ENCODE data around the gene ELAVL4. TPM values are rescaled to one million over a fixed set of nuclear protein-coding genes. Genes with fewer than 3 reads are reported as not detected.

Gene ELAVL4
- total and polyA plus RNA-seq, 9 of the 15 experiments (the other 6 are each of a cell fraction or from before 2014, with no cell fraction given) = not detected

DNA sequence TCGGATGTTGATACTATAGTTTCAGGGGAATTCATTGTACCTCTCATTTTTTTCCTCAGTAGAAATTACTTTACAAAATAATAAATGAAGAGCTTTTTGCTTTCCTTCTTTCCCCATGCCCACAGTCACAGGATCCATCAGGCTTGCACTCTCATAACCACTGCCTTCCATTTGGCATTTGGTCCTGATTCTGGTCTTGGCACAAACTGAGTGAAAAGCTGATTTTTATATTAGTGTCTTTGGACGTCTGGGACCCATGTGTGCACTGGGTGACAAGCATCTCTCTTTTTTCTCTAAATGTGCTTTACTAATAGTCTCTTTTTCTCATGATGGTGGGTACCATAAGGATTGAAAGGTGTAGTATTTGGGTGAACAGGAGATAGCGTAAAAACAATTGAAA, 2.8 kb downstream of the ELAVL4 start (continued):
- no peak for TF ChIP-seq ZNF57 (CRISPR knock-in tag; IDR thresholded peaks at IDR 0.05)

- Histone ChIP-seq H3K4me1 (replicated peaks in 1 of 2; ENCODE audit: control insufficient read depth in 2 of 2, insufficient read depth in 2 of 2, low read length in 2 of 2) (no peaks in the 10 kb centered on the region), H3K36me3 (ENCODE audit: control insufficient read depth, insufficient read depth, low read length) (no peaks in the 10 kb centered on the region), H3K9ac (ENCODE audit: insufficient read depth in 1 of 2, low read depth in 2 of 2, low read length in 2 of 2) (no peak overlapping the region), H3K27me3 (ENCODE audit: control insufficient read depth in 2 of 2, insufficient read depth in 2 of 2, low read length in 2 of 2) (no peaks in the 10 kb centered on the region), H4K20me1 (replicated peaks; ENCODE audit: control insufficient read depth, insufficient read depth, low read length) (no peaks in the 10 kb centered on the region), H3K4me2 (ENCODE audit: insufficient read depth, low read length) (no peak overlapping the region), H3K27ac (ENCODE audit: extremely low read depth, low read depth, low read length) (no peak overlapping the region), H3K9me3 (replicated peaks; ENCODE audit: control insufficient read depth, insufficient read depth, low read depth, low read length) (no peaks in the 10 kb centered on the region), H3K9me1 (ENCODE audit: control insufficient read depth, insufficient read depth, low read length) (no peaks in the 10 kb centered on the region), H2AFZ (ENCODE audit: low read depth, low read length) (no peak overlapping the region), H3K4me3 (no peak overlapping the region), H3K79me2 (ENCODE audit: control insufficient read depth, insufficient read depth, low read length) (no peaks in the 10 kb centered on the region)
- in situ Hi-C loops (cut with MboI) = no loop called here
- DNase-seq (ENCODE audit: extremely low read depth in 1 of 4, low spot score in 3 of 4) (no peak), FAIRE-seq (no peak), ATAC-seq (no peak)
- intact Hi-C loops (cut with micrococcal nuclease) = no loop called here
- BruUV-seq (replicated peaks) = no TSS peak
- WGBS (ENCODE audit: insufficient coverage, low coverage, missing lambda C conversion rate) = 0% methylated on average over 3 of the region's 3 CpGs
- ChIA-PET POLR2A (no interaction called here), CTCF (ENCODE audit: low intra/inter-chr PET ratio) (no interaction called here)
- TF ChIP-seq BACH1 (tag; IDR thresholded peaks at IDR 0.05) (no peak), E2F6 (IDR thresholded peaks at IDR 0.05; ENCODE audit: borderline replicate concordance in 1 of 2, extremely low read depth in 1 of 2, insufficient read depth in 1 of 2, insufficient read length in 1 of 2, low read depth in 1 of 2, low read length in 1 of 2, poor library complexity in 1 of 2, severe bottlenecking in 1 of 2) (no peak), KDM5B (IDR thresholded peaks at IDR 0.05; ENCODE audit: insufficient replicate concordance, low read depth, low read length) (no peak)
- TF ChIP-seq, protein P1, sequence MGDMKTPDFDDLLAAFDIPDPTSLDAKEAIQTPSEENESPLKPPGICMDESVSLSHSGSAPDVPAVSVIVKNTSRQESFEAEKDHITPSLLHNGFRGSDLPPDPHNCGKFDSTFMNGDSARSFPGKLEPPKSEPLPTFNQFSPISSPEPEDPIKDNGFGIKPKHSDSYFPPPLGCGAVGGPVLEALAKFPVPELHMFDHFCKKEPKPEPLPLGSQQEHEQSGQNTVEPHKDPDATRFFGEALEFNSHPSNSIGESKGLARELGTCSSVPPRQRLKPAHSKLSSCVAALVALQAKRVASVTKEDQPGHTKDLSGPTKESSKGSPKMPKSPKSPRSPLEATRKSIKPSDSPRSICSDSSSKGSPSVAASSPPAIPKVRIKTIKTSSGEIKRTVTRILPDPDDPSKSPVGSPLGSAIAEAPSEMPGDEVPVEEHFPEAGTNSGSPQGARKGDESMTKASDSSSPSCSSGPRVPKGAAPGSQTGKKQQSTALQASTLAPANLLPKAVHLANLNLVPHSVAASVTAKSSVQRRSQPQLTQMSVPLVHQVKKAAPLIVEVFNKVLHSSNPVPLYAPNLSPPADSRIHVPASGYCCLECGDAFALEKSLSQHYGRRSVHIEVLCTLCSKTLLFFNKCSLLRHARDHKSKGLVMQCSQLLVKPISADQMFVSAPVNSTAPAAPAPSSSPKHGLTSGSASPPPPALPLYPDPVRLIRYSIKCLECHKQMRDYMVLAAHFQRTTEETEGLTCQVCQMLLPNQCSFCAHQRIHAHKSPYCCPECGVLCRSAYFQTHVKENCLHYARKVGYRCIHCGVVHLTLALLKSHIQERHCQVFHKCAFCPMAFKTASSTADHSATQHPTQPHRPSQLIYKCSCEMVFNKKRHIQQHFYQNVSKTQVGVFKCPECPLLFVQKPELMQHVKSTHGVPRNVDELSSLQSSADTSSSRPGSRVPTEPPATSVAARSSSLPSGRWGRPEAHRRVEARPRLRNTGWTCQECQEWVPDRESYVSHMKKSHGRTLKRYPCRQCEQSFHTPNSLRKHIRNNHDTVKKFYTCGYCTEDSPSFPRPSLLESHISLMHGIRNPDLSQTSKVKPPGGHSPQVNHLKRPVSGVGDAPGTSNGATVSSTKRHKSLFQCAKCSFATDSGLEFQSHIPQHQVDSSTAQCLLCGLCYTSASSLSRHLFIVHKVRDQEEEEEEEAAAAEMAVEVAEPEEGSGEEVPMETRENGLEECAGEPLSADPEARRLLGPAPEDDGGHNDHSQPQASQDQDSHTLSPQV (IDR thresholded peaks at IDR 0.05) = no peak
These were observed 3.5 kb downstream of the ELAVL4 start for GRCh38 chr1:50112193-50112592.
